Measurements from ENCODE around the gene GKN1.
A peak's percentile ranks its signal among the peaks of the same experiment; 100 is the strongest.

GKN1 gene

DNA sequence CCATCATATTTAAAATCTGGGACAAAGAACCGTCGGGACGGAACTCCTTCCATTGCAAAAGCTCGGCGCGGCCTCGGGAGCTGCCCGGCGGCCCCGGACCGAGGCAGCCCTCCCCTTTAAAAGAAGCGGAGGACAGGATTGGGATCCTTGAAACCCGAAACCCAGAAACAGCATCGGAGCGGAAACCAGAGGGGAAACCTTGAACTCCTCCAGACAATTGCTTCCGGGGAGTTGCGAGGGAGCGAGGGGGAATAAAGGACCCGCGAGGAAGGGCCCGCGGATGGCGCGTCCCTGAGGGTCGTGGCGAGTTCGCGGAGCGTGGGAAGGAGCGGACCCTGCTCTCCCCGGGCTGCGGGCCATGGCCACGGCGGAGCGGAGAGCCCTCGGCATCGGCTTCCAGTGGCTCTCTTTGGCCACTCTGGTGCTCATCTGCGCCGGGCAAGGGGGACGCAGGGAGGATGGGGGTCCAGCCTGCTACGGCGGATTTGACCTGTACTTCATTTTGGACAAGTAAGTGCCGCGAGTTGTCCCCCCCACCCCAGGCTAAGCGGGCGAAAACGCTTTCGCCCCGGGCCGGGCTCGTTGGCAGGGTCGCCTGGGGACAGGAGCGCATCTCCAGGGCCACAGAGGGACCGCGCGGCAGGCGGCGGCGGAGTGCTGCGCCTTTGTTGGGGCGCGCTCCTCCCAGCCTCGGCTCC, 38.9 kb downstream of the GKN1 start, which contains the start of gene ANTXR1 (continued):
- TF ChIP-seq, protein P1, sequence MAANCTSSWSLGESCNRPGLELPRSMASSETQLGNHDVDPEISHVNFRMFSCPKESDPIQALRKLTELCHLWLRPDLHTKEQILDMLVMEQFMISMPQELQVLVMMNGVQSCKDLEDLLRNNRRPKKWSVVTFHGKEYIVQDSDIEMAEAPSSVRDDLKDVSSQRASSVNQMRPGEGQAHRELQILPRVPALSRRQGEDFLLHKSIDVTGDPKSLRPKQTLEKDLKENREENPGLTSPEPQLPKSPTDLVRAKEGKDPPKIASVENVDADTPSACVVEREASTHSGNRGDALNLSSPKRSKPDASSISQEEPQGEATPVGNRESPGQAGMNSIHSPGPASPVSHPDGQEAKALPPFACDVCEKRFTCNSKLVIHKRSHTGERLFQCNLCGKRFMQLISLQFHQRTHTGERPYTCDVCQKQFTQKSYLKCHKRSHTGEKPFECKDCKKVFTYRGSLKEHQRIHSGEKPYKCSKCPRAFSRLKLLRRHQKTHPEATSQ (tag by site-specific recombination; IDR thresholded peaks at IDR 0.05): no peak
- TF ChIP-seq ZNF155 (tag by site-specific recombination; IDR thresholded peaks at IDR 0.05) (no peak), ZNF214 (tag by site-specific recombination; IDR thresholded peaks at IDR 0.05; ENCODE audit: borderline replicate concordance) (no peak), ZNF48 (tag by site-specific recombination; IDR thresholded peaks at IDR 0.05) (no peak), HOXC10 (CRISPR knock-in tag; IDR thresholded peaks at IDR 0.05) (no peak), ZBTB21 (tag by site-specific recombination; IDR thresholded peaks at IDR 0.05) (no peak), ZNF366 (tag by site-specific recombination; conservative IDR thresholded peaks at IDR 0.05) (peak; percentile 79), ZNF132 (tag by site-specific recombination; IDR thresholded peaks at IDR 0.05; ENCODE audit: borderline replicate concordance) (no peak), ZNF660 (tag by site-specific recombination; IDR thresholded peaks at IDR 0.05) (no peak), ZNF16 (tag by site-specific recombination; IDR thresholded peaks at IDR 0.05; ENCODE audit: low read depth) (no peak), EGR2 (tag by site-specific recombination; IDR thresholded peaks at IDR 0.05; ENCODE audit: low read depth) (no peak), ZFP3 (tag by site-specific recombination; IDR thresholded peaks at IDR 0.05; ENCODE audit: low read depth) (no peak), ZNF629 (tag by site-specific recombination; IDR thresholded peaks at IDR 0.05) (no peak), ZIC2 (tag by site-specific recombination; IDR thresholded peaks at IDR 0.05) (peak; percentile 29; the same call in 1 of the 2 replicates), ZNF311 (tag by site-specific recombination; IDR thresholded peaks at IDR 0.05; ENCODE audit: borderline replicate concordance) (no peak), ZBTB20 (tag by site-specific recombination; IDR thresholded peaks at IDR 0.05) (no peak), ZNF114 (tag by site-specific recombination; IDR thresholded peaks at IDR 0.05) (no peak), SP7 (tag by site-specific recombination; IDR thresholded peaks at IDR 0.05) (no peak), ZNF561 (tag by site-specific recombination; IDR thresholded peaks at IDR 0.05; ENCODE audit: borderline replicate concordance) (no peak), ZNF664 (tag by site-specific recombination; IDR thresholded peaks at IDR 0.05) (no peak), ZSCAN30 (tag by site-specific recombination; IDR thresholded peaks at IDR 0.05) (no peak), ZNF658 (tag by site-specific recombination; IDR thresholded peaks at IDR 0.05) (no peak), SP2 (tag by site-specific recombination; IDR thresholded peaks at IDR 0.05) (0 out of 2 replicates have a peak, but pooled peaks have one; percentile 42)
- TF ChIP-seq, protein P2, sequence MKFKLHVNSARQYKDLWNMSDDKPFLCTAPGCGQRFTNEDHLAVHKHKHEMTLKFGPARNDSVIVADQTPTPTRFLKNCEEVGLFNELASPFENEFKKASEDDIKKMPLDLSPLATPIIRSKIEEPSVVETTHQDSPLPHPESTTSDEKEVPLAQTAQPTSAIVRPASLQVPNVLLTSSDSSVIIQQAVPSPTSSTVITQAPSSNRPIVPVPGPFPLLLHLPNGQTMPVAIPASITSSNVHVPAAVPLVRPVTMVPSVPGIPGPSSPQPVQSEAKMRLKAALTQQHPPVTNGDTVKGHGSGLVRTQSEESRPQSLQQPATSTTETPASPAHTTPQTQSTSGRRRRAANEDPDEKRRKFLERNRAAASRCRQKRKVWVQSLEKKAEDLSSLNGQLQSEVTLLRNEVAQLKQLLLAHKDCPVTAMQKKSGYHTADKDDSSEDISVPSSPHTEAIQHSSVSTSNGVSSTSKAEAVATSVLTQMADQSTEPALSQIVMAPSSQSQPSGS (tag by site-specific recombination; IDR thresholded peaks at IDR 0.05; ENCODE audit: low read depth): no peak
- TF ChIP-seq, protein P3, sequence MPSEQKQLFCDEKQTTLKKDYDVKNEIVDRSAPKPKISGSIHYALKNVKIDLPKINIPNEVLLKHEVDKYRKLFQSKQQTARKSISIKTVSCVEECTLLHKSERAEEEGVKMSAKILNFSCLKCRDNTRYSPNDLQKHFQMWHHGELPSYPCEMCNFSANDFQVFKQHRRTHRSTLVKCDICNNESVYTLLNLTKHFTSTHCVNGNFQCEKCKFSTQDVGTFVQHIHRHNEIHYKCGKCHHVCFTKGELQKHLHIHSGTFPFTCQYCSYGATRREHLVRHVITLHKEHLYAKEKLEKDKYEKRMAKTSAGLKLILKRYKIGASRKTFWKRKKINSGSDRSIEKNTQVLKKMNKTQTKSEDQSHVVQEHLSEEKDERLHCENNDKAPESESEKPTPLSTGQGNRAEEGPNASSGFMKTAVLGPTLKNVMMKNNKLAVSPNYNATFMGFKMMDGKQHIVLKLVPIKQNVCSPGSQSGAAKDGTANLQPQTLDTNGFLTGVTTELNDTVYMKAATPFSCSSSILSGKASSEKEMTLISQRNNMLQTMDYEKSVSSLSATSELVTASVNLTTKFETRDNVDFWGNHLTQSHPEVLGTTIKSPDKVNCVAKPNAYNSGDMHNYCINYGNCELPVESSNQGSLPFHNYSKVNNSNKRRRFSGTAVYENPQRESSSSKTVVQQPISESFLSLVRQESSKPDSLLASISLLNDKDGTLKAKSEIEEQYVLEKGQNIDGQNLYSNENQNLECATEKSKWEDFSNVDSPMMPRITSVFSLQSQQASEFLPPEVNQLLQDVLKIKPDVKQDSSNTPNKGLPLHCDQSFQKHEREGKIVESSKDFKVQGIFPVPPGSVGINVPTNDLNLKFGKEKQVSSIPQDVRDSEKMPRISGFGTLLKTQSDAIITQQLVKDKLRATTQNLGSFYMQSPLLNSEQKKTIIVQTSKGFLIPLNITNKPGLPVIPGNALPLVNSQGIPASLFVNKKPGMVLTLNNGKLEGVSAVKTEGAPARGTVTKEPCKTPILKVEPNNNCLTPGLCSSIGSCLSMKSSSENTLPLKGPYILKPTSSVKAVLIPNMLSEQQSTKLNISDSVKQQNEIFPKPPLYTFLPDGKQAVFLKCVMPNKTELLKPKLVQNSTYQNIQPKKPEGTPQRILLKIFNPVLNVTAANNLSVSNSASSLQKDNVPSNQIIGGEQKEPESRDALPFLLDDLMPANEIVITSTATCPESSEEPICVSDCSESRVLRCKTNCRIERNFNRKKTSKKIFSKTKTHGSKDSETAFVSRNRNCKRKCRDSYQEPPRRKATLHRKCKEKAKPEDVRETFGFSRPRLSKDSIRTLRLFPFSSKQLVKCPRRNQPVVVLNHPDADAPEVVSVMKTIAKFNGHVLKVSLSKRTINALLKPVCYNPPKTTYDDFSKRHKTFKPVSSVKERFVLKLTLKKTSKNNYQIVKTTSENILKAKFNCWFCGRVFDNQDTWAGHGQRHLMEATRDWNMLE (tag by site-specific recombination; conservative IDR thresholded peaks at IDR 0.05; ENCODE audit: low read depth): peak; percentile 90
- TF ChIP-seq, protein P4, sequence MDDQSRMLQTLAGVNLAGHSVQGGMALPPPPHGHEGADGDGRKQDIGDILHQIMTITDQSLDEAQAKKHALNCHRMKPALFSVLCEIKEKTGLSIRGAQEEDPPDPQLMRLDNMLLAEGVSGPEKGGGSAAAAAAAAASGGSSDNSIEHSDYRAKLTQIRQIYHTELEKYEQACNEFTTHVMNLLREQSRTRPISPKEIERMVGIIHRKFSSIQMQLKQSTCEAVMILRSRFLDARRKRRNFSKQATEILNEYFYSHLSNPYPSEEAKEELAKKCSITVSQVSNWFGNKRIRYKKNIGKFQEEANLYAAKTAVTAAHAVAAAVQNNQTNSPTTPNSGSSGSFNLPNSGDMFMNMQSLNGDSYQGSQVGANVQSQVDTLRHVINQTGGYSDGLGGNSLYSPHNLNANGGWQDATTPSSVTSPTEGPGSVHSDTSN (CRISPR knock-in tag; IDR thresholded peaks at IDR 0.05): no peak
- TF ChIP-seq, protein P5, sequence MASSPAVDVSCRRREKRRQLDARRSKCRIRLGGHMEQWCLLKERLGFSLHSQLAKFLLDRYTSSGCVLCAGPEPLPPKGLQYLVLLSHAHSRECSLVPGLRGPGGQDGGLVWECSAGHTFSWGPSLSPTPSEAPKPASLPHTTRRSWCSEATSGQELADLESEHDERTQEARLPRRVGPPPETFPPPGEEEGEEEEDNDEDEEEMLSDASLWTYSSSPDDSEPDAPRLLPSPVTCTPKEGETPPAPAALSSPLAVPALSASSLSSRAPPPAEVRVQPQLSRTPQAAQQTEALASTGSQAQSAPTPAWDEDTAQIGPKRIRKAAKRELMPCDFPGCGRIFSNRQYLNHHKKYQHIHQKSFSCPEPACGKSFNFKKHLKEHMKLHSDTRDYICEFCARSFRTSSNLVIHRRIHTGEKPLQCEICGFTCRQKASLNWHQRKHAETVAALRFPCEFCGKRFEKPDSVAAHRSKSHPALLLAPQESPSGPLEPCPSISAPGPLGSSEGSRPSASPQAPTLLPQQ (tag by site-specific recombination; IDR thresholded peaks at IDR 0.05): no peak; the same call in 1 of the 2 replicates
- TF ChIP-seq, protein P6, sequence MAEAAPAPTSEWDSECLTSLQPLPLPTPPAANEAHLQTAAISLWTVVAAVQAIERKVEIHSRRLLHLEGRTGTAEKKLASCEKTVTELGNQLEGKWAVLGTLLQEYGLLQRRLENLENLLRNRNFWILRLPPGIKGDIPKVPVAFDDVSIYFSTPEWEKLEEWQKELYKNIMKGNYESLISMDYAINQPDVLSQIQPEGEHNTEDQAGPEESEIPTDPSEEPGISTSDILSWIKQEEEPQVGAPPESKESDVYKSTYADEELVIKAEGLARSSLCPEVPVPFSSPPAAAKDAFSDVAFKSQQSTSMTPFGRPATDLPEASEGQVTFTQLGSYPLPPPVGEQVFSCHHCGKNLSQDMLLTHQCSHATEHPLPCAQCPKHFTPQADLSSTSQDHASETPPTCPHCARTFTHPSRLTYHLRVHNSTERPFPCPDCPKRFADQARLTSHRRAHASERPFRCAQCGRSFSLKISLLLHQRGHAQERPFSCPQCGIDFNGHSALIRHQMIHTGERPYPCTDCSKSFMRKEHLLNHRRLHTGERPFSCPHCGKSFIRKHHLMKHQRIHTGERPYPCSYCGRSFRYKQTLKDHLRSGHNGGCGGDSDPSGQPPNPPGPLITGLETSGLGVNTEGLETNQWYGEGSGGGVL (tag by site-specific recombination; IDR thresholded peaks at IDR 0.05): 0 out of 2 replicates have a peak, but pooled peaks have one; percentile 45

Measured in HEK293 (cell line).